ENCODE data around the gene TCEAL5. TPM values are rescaled to one million over a fixed set of nuclear protein-coding genes. Genes with fewer than 3 reads are reported as not detected.
A peak's percentile ranks its signal among the peaks of the same experiment; 100 is the strongest.

TCEAL5 gene
- total and polyA plus RNA-seq, 7 donors = 0.08 to 0.09 TPM; not detected in 5

DNA sequence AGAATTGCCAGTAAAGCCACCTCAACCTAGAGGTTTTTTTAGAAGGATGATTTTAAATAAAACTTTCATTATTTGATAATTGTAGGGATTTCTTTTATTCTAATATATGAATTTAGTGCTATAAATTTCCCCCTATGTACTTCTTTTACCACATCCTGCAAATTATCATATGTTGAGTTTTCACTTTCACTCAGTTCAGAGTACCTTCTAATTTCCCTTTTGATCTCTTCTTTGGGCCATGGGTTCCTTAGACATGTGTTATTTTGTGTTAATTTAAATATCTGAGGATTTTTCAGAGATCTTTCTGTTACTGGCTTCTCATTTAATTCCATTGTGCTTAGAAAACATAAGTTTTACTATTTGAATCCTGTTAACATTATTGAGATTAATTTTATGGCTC lies 28.2 kb upstream of the TCEAL5 start:
- Histone ChIP-seq H3K4me3 (no peak overlapping the region), H3K4me1 (no peaks in the 10 kb centered on the region), H3K27ac (no peak overlapping the region), H3K9me3 (no peaks in the 10 kb centered on the region), H3K27me3 (ENCODE audit: insufficient read depth in 3 of 3, low read length in 2 of 3) (peaks cover 0 to 11% (median 0%) of the 10 kb centered on the region in 3 donors), H3K36me3 (ENCODE audit: insufficient read depth in 1 of 2, low read depth in 1 of 2) (no peaks in the 10 kb centered on the region)
- intact Hi-C loops (cut with DNase I) = no loop called here
- ATAC-seq (no peak), DNase-seq (no peak)
- no peak for TF ChIP-seq CTCF (IDR thresholded peaks at IDR 0.05)

DNA sequence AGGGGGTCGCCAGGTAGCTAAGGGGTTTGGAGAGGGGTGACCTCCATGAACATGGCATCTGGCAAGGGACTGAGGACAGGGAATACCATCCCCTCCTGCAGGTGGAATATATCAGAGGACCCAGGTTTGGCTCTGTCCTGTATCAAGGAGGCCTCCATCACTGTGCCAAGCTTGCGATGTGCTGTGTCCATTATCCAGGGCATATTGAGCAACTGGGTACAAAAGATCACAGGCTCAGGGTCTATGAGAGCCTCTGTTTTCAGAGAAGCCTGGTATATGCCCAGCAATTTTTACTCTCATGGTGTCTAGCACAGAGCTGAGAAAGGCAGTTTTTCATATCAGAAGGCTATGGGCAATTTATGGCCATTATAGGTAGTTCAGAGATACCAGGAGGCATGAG lies 16.6 kb upstream of the TCEAL5 start:
- 85 to 96% (median 95%) methylated on average over 2 of the region's 2 CpGs for WGBS, 3 donors
- H3K27me3 ChIP-seq (ENCODE audit: insufficient read depth in 3 of 3, low read length in 2 of 3) = peaks cover 0 to 16% (median 0%) of the 10 kb centered on the region in 3 donors
- H3K4me3 ChIP-seq = no peak overlapping the region
- intact Hi-C loops (cut with DNase I) = no loop called here
- no peak for ATAC-seq
- no peak for DNase-seq
- TF ChIP-seq CTCF (IDR thresholded peaks at IDR 0.05) = no peak
- H3K36me3 ChIP-seq (ENCODE audit: insufficient read depth in 1 of 2, low read depth in 1 of 2) = no peaks in the 10 kb centered on the region
- H3K4me1 ChIP-seq = no peaks in the 10 kb centered on the region
- peaks cover 12% of the 10 kb centered on the region for H3K9me3 ChIP-seq
- no peak overlapping the region for H3K27ac ChIP-seq

GRCh38 chrX:103279624-103280023 lies 3.1 kb upstream of the TCEAL5 start:
- Histone ChIP-seq H3K27me3 (ENCODE audit: insufficient read depth in 3 of 3, low read length in 2 of 3) (peaks cover 0 to 69% (median 0%) of the 10 kb centered on the region in 3 donors), H3K4me3 (no peak overlapping the region), H3K36me3 (ENCODE audit: insufficient read depth in 1 of 2, low read depth in 1 of 2) (no peaks in the 10 kb centered on the region), H3K9me3 (no peaks in the 10 kb centered on the region), H3K27ac (no peak overlapping the region), H3K4me1 (no peaks in the 10 kb centered on the region)
- 71 to 90% (median 81%) methylated on average over 1 of the region's 1 CpG for WGBS, 3 donors
- intact Hi-C loops (cut with DNase I) = no loop called here
- TF ChIP-seq CTCF (IDR thresholded peaks at IDR 0.05) = no peak
- DNase-seq (no peak), ATAC-seq (no peak)

- 0 to 37% (median 7%) methylated on average over 9 to 23 of the region's 23 CpGs for WGBS, 3 donors
- no peaks in the 10 kb centered on the region for H3K9me3 ChIP-seq
- peak overlapping the region; percentile 18 for H3K4me3 ChIP-seq
- H3K36me3 ChIP-seq (ENCODE audit: insufficient read depth in 1 of 2, low read depth in 1 of 2) = no peaks in the 10 kb centered on the region
- peak in 1 of 2 donors; percentile 40 for DNase-seq
- TF ChIP-seq CTCF (IDR thresholded peaks at IDR 0.05) = no peak
- intact Hi-C loops (cut with DNase I) = no loop called here
- no peaks in the 10 kb centered on the region for H3K4me1 ChIP-seq
- ATAC-seq = no peak
- peaks cover 0 to 79% (median 0%) of the 10 kb centered on the region in 3 donors for H3K27me3 ChIP-seq (ENCODE audit: insufficient read depth in 3 of 3, low read length in 2 of 3)
- H3K27ac ChIP-seq = no peak overlapping the region
Measured at GRCh38 chrX:103275947-103276567, 493 bp downstream of the TCEAL5 start.

- Histone ChIP-seq H3K4me1 (no peaks in the 10 kb centered on the region), H3K27me3 (ENCODE audit: insufficient read depth in 3 of 3, low read length in 2 of 3) (peaks cover 0 to 69% (median 0%) of the 10 kb centered on the region in 3 donors), H3K27ac (no peak overlapping the region), H3K4me3 (no peak overlapping the region), H3K9me3 (no peaks in the 10 kb centered on the region), H3K36me3 (ENCODE audit: insufficient read depth in 1 of 2, low read depth in 1 of 2) (no peaks in the 10 kb centered on the region)
- DNase-seq = no peak
- TF ChIP-seq CTCF (IDR thresholded peaks at IDR 0.05) = no peak
- 92 to 100% (median 98%) methylated on average over 4 of the region's 4 CpGs for WGBS, 3 donors
- no peak for ATAC-seq
- intact Hi-C loops (cut with DNase I) = no loop called here
Measured at GRCh38 chrX:103274284-103274683, 2.3 kb downstream of the TCEAL5 start.
